ENCODE results near the gene LRP4. TPM values are rescaled to one million over a fixed set of nuclear protein-coding genes. Genes with fewer than 3 reads are reported as not detected.

The LRP4 gene
- total and polyA plus RNA-seq, 2 of the 8 experiments (the other 6 are each of a cell fraction or from before 2014, with no cell fraction given): 5.4 to 22.1 TPM

DNA sequence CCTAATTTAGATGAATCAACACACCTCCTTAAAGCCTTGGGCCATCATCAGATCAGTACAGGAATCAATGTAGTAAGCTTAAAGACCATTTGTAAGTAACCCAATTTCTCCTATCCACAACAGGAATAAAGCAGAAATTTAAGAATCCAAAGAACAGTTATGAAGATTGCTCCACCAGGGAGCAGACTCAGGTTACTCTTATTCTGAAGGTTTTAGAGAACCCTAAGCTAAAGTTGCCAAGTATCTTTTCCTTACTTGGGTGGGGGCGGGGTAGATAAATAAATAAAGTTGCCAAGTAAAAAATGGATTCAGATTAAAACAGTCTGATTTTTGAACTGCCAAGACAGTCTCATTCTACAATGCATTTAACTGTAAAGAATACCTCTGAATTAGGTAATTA, 90.4 kb downstream of the LRP4 start (continued):
- TF ChIP-seq, protein P1, sequence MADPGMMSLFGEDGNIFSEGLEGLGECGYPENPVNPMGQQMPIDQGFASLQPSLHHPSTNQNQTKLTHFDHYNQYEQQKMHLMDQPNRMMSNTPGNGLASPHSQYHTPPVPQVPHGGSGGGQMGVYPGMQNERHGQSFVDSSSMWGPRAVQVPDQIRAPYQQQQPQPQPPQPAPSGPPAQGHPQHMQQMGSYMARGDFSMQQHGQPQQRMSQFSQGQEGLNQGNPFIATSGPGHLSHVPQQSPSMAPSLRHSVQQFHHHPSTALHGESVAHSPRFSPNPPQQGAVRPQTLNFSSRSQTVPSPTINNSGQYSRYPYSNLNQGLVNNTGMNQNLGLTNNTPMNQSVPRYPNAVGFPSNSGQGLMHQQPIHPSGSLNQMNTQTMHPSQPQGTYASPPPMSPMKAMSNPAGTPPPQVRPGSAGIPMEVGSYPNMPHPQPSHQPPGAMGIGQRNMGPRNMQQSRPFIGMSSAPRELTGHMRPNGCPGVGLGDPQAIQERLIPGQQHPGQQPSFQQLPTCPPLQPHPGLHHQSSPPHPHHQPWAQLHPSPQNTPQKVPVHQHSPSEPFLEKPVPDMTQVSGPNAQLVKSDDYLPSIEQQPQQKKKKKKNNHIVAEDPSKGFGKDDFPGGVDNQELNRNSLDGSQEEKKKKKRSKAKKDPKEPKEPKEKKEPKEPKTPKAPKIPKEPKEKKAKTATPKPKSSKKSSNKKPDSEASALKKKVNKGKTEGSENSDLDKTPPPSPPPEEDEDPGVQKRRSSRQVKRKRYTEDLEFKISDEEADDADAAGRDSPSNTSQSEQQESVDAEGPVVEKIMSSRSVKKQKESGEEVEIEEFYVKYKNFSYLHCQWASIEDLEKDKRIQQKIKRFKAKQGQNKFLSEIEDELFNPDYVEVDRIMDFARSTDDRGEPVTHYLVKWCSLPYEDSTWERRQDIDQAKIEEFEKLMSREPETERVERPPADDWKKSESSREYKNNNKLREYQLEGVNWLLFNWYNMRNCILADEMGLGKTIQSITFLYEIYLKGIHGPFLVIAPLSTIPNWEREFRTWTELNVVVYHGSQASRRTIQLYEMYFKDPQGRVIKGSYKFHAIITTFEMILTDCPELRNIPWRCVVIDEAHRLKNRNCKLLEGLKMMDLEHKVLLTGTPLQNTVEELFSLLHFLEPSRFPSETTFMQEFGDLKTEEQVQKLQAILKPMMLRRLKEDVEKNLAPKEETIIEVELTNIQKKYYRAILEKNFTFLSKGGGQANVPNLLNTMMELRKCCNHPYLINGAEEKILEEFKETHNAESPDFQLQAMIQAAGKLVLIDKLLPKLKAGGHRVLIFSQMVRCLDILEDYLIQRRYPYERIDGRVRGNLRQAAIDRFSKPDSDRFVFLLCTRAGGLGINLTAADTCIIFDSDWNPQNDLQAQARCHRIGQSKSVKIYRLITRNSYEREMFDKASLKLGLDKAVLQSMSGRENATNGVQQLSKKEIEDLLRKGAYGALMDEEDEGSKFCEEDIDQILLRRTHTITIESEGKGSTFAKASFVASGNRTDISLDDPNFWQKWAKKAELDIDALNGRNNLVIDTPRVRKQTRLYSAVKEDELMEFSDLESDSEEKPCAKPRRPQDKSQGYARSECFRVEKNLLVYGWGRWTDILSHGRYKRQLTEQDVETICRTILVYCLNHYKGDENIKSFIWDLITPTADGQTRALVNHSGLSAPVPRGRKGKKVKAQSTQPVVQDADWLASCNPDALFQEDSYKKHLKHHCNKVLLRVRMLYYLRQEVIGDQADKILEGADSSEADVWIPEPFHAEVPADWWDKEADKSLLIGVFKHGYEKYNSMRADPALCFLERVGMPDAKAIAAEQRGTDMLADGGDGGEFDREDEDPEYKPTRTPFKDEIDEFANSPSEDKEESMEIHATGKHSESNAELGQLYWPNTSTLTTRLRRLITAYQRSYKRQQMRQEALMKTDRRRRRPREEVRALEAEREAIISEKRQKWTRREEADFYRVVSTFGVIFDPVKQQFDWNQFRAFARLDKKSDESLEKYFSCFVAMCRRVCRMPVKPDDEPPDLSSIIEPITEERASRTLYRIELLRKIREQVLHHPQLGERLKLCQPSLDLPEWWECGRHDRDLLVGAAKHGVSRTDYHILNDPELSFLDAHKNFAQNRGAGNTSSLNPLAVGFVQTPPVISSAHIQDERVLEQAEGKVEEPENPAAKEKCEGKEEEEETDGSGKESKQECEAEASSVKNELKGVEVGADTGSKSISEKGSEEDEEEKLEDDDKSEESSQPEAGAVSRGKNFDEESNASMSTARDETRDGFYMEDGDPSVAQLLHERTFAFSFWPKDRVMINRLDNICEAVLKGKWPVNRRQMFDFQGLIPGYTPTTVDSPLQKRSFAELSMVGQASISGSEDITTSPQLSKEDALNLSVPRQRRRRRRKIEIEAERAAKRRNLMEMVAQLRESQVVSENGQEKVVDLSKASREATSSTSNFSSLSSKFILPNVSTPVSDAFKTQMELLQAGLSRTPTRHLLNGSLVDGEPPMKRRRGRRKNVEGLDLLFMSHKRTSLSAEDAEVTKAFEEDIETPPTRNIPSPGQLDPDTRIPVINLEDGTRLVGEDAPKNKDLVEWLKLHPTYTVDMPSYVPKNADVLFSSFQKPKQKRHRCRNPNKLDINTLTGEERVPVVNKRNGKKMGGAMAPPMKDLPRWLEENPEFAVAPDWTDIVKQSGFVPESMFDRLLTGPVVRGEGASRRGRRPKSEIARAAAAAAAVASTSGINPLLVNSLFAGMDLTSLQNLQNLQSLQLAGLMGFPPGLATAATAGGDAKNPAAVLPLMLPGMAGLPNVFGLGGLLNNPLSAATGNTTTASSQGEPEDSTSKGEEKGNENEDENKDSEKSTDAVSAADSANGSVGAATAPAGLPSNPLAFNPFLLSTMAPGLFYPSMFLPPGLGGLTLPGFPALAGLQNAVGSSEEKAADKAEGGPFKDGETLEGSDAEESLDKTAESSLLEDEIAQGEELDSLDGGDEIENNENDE (IDR thresholded peaks at IDR 0.05; ENCODE audit: insufficient replicate concordance, low read length): no peak
- TF ChIP-seq FOSL1 (IDR thresholded peaks at IDR 0.05; ENCODE audit: insufficient read depth, low read depth, low read length) (no peak), ZNF274 (IDR thresholded peaks at IDR 0.05; ENCODE audit: borderline replicate concordance, extremely low read depth, low read length) (no peak), HDAC2 (IDR thresholded peaks at IDR 0.05; ENCODE audit: borderline replicate concordance in 1 of 2, low read depth in 2 of 2, low read length in 2 of 2) (no peak), RXRA (IDR thresholded peaks at IDR 0.05; ENCODE audit: insufficient read depth, low read depth, low read length) (no peak), SIRT6 (IDR thresholded peaks at IDR 0.05; ENCODE audit: low read length) (no peak), TEAD4 (IDR thresholded peaks at IDR 0.05; ENCODE audit: low read depth, low read length) (no peak)
- TF ChIP-seq, protein P2, sequence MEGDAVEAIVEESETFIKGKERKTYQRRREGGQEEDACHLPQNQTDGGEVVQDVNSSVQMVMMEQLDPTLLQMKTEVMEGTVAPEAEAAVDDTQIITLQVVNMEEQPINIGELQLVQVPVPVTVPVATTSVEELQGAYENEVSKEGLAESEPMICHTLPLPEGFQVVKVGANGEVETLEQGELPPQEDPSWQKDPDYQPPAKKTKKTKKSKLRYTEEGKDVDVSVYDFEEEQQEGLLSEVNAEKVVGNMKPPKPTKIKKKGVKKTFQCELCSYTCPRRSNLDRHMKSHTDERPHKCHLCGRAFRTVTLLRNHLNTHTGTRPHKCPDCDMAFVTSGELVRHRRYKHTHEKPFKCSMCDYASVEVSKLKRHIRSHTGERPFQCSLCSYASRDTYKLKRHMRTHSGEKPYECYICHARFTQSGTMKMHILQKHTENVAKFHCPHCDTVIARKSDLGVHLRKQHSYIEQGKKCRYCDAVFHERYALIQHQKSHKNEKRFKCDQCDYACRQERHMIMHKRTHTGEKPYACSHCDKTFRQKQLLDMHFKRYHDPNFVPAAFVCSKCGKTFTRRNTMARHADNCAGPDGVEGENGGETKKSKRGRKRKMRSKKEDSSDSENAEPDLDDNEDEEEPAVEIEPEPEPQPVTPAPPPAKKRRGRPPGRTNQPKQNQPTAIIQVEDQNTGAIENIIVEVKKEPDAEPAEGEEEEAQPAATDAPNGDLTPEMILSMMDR (IDR thresholded peaks at IDR 0.05; ENCODE audit: control extremely low read depth in 1 of 3, insufficient read depth in 1 of 3, low read depth in 1 of 3, low read length in 3 of 3): no peak
